Thyroid gland (tissue), 4 donors: ENCODE data around the gene DNAH1.

Source experiments
- POLR2A ChIP-seq, 2 donors: fragments of 450-650 bp; IDR thresholded peaks; one replicate each; pipeline ENCODE4 v1.6.1; 2017; ENCODE audit warnings: antibody characterized with exemption in 2 of 2, mild to moderate bottlenecking in 2 of 2, moderate library complexity in 1 of 2
- TF ChIP-seq, protein P1 (sequence below), 6 experiments: fragments of 200-600 bp in 3 of 6; fragments of 450-650 bp in 3 of 6; sonication (generic) in 3 of 6; IDR thresholded peaks; one replicate each; pipeline ENCODE4 v1.5.1; 2016 to 2019; ENCODE audit warnings: antibody characterized with exemption in 6 of 6, mild to moderate bottlenecking in 2 of 6, inconsistent platforms in 1 of 6, moderate library complexity in 1 of 6

DNA sequence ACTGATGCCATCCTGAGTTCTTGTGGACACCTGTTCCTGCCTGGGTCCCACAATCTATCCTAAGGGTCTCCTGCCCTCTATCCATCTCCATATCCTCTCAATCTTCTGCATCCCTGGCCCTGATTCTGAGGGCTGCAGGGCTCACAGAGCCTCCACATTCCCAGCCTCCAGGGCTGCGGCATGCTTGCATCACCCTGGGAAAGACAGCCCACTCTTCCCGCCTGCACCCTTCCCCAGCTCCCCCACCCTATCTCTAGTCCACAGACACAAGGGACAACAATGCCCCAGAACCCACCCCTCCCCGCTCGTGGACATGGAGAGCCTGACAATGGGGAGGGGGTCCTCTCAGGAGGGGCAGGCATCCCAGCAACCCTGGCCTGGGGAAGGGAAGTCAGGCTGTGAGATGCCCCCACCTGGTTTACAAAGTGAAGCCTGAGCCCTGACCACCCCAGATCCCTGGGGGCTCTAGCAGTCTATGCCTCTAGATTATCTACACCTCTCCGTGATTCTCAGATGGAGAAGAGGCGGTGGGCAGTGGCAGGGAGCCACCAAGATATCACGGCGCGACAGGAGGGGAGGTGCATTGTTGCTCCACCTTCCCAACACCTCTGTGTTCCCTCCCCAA lies 118.5 kb downstream of the DNAH1 start:
- TF ChIP-seq, protein P1, sequence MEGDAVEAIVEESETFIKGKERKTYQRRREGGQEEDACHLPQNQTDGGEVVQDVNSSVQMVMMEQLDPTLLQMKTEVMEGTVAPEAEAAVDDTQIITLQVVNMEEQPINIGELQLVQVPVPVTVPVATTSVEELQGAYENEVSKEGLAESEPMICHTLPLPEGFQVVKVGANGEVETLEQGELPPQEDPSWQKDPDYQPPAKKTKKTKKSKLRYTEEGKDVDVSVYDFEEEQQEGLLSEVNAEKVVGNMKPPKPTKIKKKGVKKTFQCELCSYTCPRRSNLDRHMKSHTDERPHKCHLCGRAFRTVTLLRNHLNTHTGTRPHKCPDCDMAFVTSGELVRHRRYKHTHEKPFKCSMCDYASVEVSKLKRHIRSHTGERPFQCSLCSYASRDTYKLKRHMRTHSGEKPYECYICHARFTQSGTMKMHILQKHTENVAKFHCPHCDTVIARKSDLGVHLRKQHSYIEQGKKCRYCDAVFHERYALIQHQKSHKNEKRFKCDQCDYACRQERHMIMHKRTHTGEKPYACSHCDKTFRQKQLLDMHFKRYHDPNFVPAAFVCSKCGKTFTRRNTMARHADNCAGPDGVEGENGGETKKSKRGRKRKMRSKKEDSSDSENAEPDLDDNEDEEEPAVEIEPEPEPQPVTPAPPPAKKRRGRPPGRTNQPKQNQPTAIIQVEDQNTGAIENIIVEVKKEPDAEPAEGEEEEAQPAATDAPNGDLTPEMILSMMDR (IDR thresholded peaks at IDR 0.05) = no peak
- TF ChIP-seq POLR2A (IDR thresholded peaks at IDR 0.05) = no peak
